GM21423 (cell line): Measurements from ENCODE around the gene UVRAG.

Source experiments
- ATAC-seq: cut with Tn5 transposase; IDR thresholded peaks from one replicate; pipeline ENCODE4 v1.9.1; 2021; ENCODE audit warnings: mild to moderate bottlenecking, moderate library complexity; ENCODE audit not compliant: unreplicated experiment

Gene UVRAG

GRCh38 chr11:75783416-75784084 is 31.5 kb upstream of the UVRAG start:
- no peak for ATAC-seq

GRCh38 chr11:75784085-75784478 is 30.9 kb upstream of the UVRAG start:
- no peak for ATAC-seq

- ATAC-seq: no peak
Observed at GRCh38 chr11:75784506-75784905, 30.5 kb upstream of the UVRAG start.

DNA sequence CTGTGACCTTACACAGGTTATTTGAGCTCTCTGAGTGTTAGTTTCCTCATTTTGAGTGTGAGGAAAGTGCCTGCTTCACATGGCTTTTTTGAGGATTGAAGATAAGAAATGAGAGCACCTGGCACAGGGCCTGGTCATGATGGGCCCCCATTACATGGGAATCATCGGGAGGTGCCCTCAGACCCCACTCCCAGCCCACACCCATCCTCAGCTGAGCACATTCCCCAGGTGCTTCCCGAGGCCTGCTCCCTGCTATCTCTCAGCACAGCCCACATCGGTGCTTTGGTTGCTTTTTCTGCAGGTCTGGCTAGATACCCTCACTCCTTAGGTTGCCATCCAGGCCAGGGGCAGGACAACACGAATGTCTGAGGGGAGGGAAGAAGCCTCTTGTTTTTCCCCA is 29.8 kb upstream of the UVRAG start:
- ATAC-seq: no peak

DNA sequence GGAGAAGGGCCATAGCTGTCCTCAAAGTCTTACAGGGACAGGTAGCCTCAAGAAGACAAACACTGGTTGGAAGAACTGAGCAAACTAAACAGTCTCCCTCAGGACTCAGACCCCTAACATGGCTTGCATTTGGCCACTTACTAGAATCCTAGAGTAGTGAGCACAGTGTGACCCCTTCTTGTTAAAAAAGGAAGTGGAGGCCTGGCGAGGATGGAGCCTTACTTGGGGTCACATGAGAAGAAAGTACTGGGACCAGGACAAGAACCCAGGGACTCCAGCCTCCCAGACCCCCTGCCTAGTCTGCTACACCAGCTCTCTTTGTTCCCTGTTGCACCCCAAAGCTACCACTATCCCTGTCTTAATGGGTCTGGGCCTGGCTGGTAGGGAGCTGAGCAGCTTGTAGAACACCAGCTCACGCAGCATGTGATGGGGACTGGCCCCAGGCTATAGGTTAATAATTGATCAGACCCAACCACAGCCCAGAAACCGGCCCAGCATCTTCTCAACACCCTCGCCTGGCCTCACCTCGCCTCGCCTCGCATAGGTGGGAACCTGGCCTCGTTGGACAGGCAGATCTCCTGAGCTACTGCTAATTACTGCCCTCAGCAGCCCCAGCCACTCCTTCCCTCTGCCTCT is 28.8 kb upstream of the UVRAG start:
- peak; percentile 80 for ATAC-seq

DNA sequence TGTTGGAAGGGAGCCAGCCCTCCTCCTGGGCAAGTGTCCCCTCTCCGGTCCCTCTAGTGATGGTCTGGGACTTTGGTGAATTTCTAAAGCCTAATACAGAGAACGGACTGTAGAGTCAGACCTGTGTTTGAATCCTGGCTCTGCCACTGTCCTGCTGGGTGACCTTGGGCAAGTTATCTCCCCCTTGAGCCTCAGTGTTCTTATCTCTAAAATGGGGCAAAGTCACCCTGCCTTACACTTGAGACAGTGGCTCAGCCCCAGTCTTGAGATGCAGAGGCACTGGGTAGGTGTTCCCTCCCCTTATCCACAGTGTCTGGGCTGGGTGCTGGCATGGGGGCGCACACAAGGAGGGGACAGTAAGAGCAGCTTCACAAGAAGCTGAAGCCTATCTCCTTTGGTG is 25.5 kb upstream of the UVRAG start:
- ATAC-seq: no peak

DNA sequence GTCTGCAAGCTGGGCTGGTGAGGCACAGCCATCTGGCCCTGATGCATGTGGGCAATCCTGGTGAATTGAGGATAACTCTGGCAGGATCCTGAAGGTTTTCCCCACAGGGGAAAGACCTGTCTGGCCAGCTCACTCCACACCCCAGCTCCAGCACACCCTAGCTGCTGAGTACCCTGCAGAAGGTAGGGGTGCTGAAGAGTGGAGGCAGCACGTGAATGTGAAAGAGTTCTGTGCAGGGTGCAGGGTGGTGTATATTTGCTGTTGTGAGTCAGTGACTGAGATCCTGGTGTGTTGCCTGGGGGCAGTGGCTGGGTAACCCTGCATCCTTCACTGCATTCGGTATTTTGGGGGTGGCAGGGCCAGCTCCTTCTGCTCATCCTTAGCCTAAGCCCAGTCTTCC is 24.0 kb upstream of the UVRAG start:
- no peak for ATAC-seq

- no peak for ATAC-seq
Observed at GRCh38 chr11:75792127-75792731, 22.8 kb upstream of the UVRAG start.

GRCh38 chr11:75792997-75793800 is 21.8 kb upstream of the UVRAG start:
- ATAC-seq: no peak

DNA sequence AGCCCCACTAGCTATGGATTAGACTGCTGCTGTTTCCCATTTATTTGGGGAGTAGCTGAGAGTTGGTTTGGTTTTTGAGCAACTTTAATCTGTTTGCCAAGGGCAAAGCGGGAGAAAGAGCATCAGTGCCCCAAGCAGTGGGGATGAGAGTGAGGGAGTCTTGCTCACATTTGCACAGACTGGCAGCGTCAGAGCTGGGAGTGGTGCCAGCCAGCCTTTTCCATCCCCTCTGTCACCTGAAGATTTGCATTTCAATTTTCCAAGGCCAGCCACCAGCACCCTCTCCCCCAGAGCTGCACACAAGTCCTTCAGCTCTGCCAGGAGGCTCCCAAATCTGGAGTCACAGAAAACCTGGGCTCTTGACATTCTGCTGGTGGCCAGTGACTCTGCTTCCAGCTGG is 21.0 kb upstream of the UVRAG start:
- no peak for ATAC-seq

DNA sequence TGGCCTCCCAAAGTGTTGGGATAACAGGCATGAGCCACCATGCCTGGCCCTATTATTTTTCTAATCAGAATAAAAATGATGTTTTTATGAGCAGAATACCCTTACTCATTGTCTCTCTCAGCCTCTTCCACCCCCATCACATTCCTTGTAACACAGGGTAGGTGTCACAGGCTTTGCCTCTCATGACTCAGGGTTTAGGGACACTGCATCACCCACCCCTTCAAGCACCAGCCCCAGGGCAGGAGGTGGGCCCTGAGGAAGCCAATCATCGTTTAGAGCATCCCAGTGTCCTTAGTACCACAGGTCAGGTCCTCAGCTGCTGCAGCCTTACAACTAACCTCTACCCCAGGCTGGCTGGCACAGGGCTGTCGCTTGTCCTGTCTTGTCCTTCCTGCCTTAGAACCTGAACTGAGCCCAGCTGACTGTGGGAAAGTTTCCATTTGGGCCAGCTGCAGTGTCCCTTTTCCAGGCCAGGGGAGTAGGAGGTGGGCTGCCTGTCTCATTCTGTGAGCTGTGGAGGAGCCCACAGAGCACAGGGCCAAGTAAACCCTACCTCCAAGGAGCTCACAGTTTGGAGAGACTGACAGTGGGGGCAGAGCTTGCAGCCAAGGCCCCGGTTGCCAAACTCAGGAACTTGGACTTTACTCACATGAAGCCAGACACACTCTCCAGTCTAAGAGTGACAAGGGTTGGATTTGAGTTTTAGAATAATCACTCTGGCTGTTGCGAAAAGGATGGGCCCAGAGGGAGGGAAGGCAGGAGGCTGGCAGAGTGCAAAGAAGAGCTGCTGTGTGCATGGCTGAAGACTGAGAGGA is 19.5 kb upstream of the UVRAG start:
- ATAC-seq: no peak

- no peak for ATAC-seq
Observed at GRCh38 chr11:75796091-75796435, 18.9 kb upstream of the UVRAG start.

- no peak for ATAC-seq
Observed at GRCh38 chr11:75797116-75797515, 17.9 kb upstream of the UVRAG start.

DNA sequence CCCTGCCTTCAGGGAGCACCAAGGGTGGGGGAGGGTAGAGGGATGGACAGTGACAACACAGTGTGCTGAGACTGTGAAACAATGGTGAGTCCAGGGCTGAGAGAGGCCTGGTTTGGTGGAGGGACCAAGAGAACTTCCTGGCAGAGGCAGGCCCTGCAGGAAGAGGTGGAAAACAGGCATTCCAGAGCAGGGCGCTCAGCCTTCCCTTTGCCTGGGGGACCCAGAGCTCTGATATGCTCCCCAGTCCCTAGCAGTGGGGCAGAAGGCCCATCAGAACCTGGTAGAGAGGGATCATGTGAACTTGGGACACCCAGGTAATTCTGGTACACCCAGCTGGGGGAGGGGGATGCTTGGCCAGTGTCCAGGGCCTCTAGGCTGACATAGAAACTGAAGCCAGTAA is 17.2 kb upstream of the UVRAG start:
- ATAC-seq: no peak

DNA sequence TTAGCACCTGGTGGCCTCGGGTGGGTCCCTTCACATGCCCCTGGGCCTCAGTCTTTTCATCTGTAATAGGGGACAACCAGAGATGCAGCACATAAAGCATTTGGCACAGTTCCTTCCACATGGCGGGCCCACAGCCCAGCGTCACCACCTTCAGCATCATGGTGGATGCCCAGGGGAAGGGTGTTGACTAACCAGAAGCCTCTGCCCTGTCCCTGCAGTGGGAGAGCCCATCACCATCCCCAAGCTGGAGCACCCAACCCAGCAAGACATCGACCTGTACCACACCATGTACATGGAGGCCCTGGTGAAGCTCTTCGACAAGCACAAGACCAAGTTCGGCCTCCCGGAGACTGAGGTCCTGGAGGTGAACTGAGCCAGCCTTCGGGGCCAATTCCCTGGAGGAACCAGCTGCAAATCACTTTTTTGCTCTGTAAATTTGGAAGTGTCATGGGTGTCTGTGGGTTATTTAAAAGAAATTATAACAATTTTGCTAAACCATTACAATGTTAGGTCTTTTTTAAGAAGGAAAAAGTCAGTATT is 14.8 kb upstream of the UVRAG start:
- ATAC-seq: no peak

DNA sequence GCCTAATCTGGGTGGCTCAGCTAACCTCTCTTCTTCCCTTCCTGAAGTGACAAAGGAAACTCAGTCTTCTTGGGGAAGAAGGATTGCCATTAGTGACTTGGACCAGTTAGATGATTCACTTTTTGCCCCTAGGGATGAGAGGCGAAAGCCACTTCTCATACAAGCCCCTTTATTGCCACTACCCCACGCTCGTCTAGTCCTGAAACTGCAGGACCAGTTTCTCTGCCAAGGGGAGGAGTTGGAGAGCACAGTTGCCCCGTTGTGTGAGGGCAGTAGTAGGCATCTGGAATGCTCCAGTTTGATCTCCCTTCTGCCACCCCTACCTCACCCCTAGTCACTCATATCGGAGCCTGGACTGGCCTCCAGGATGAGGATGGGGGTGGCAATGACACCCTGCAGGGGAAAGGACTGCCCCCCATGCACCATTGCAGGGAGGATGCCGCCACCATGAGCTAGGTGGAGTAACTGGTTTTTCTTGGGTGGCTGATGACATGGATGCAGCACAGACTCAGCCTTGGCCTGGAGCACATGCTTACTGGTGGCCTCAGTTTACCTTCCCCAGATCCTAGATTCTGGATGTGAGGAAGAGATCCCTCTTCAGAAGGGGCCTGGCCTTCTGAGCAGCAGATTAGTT is 14.2 kb upstream of the UVRAG start:
- no peak for ATAC-seq

GRCh38 chr11:75801362-75802020 is 13.5 kb upstream of the UVRAG start:
- ATAC-seq: no peak

GRCh38 chr11:75802021-75802912 is 12.7 kb upstream of the UVRAG start:
- no peak for ATAC-seq
